Jurkat, Clone E6-1 (cell line): ENCODE results near the gene MED6.

Source experiments
- DNase-seq: peaks from one replicate; pipeline ENCODE4 v3.0.0-alpha.2; 2011; ENCODE audit warnings: low read depth, low spot score
- H3K4me3 ChIP-seq: 2 replicates; pipeline ENCODE4 v1.5.1; 2011; ENCODE audit warnings: mild to moderate bottlenecking, low read length, control low read depth, moderate library complexity

Gene MED6

DNA sequence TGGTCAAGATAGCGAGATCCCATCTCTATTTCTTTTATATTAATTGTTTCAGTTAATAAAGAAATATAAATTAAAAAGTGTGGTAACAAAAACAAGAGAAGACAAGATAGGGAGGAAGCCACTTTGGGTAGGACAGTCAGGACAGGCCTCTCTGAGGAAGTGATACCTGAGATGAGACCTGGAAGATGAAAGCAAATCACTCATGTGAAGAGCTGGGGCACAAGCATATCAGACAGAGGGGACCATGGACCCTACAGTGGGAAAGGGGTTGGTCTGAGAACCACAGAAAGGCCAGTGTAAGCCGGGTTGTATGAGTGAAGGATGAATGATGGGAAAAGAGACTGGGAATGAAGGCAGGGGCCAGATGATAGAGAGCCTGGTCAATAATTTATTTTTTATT is 1.8 kb upstream of the MED6 start:
- DNase-seq: no peak
- H3K4me3 ChIP-seq: no peak overlapping the region

DNA sequence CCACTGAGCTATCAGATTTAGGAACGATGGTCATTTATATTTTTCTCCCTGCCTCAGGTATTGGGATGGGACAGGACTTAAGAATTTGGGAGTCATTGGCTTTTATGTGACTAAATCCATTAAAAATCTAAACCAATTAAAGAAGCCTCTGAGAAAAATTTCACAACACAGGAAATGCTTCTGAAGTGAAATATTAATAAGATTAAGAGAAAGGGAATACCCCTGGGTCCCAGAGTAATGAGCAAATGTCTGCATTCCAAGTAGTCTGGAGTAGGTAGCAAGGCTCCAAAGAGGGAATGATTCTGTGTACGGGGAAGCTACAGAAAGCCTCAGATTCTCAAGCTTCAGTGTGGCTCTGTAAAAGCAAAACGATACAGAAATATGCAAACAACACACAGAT is 707 bp upstream of the MED6 start:
- peak overlapping the region; percentile 61 for H3K4me3 ChIP-seq
- no peak for DNase-seq

DNA sequence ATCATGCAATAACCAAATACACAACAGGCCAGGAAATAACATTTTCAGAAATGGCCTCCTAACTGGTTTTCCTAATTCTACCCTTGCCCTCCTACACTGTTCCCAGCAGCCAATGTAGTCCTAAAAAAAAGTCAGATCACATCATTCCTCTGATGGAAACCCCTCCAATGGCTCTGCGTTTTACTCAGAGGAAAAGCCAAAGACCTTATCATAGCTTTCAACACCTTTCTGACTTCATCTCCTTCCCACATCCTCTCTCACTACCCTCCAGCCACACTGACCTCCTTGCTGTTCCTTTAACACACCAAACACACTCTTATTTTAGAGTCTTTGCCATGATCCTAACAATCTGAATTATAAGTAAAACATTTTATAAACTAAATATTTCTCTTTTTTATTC is 1.1 kb downstream of the MED6 start:
- DNase-seq: no peak
- peak overlapping the region; percentile 92 for H3K4me3 ChIP-seq

DNA sequence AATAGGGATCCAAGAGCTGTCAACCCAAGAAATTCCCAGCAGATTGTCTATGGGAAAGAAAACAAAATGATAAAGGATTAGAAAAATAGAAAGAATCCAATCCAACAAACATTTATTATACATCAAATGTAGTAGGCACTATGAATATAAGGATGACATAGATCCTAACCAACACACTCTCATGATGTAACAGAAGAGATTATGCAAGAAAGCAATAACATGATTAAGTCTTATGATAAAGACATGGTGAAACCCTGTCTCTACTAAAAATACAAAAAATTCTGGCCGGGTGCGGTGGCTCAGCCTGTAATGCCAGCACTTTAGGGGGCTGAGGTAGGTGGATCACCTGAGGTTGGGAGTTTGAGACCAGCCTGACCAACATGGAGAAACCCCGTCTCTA is 2.7 kb downstream of the MED6 start:
- DNase-seq: no peak
- no peak overlapping the region for H3K4me3 ChIP-seq

DNA sequence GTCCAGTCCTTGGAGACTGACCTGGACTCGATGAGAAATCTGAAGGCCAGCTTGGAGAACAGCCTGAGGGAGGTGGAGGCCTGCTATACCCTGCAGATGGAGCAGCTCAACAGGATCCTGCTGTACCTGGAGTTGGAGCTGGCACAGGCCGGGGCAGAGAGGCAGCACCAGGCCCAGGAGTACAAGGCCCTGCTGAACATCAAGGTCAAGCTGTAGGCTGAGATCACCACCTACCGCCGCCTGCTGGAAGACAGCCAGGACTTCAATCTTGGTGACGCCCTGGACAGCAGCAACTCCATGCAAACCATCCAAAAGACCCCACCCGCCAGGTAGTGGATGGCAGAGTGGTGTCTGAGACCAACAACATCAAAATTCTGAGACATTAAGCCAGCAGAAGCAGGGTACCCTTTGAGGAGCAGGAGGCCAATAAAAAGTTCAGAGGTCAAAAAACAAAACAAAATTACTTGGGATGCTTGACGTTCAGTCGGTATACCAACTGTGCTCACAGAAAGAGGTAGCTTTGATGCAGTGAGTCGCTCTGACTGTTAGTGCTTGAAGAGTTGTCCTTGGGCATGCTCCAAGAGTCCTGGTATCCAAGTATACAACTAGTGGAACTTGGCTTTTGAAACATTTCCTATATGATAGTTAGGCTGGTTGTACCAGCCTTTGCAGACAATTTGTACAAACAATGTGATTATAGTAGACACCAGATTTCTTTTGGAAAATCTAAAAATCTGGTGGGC is 4.8 kb downstream of the MED6 start:
- no peak overlapping the region for H3K4me3 ChIP-seq
- DNase-seq: no peak

DNA sequence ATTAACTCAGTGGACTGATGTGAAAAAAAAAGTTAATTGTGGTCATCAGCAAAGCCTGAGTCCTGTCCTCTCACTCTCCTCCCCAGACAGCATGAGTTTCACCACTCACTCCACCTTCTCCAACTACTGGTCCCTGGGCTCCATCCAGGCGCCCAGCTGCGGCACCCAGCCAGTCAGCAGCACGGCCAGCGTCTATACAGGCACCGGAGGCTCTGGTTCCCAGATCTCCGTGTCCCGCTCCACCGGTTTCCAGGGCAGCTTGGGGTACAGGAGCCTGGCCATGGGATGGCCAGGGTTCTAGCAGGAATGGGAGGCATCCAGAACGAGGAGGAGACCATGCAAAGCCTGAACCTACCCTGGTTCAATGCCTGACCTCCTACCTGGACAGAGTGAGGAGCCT is 6.0 kb downstream of the MED6 start:
- no peak for DNase-seq
- H3K4me3 ChIP-seq: no peak overlapping the region

DNA sequence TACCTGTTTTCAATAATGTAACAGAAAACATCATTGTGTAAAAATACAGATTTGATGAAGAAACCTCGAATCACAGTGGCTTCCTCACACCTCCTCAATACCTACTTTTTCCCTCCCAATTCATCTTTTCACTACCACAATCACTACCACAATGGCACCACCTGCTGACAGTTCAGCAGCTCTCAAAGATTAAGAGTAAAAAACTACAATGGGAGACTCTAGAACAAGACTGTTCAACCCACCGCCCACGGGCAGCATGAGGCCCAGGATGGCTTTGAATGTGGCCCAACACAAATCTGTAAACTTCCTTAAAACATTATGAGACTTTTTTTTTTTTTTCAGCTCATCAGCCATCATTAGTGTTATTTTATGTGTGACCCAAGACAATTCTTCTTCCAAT is 15.2 kb downstream of the MED6 start:
- DNase-seq: peak; percentile 15
- H3K4me3 ChIP-seq: no peak overlapping the region

DNA sequence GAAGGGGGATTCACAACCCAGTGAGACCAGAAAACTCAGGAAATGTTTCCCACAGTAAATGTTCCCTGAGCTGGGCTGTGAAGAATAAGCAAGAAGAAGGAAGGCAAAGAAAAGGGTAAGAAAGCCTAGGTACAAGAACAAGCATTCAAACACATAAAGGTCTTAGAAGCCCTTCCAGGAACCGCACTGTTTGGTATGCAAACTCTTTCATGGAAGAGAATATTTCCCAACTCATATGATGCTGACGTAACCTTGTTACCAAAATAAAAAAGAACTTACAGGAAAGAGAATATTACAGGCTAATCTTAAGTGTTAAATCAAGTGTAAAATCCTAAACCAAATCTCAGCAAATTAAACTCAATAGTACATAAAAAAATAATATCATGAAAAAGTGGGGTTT is 23.6 kb downstream of the MED6 start:
- no peak for DNase-seq
- no peak overlapping the region for H3K4me3 ChIP-seq

DNA sequence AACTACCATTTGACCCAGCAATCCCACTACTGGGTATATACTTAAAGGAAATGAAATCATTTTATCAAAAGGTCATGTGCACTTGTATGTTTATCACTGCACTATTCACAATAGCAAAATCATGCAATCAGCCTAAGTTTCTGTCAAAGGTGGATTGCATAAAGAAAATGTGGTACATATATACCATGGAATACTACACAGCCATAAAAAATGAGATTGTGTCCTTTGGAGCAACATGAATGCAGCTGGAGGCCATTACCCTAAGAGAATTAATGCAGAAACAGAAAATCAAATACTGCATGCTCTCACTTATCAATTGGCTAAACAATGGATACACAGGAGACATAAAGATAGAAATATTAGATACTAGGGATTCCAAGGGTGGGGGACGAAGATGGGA is 27.4 kb downstream of the MED6 start:
- DNase-seq: no peak
- no peak overlapping the region for H3K4me3 ChIP-seq

DNA sequence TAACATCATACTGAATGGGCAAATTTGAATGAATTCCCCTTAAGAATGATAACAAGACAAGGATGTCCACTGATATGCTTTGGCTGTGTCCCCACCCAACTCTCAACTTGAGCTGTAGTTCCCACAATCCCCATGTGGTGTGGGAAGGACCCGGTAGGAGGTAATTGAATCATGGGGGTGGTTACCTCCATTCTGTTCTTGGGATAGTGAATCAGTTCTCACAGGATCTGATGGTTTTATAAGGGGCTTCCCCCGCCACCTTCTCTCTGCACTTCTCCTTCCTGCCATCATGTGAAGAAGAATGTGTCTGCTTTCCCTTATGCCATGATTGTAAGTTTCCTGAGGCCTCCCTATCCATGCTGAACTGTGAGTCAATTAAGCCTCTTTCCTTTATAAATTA is 29.3 kb downstream of the MED6 start:
- no peak for DNase-seq
- no peak overlapping the region for H3K4me3 ChIP-seq

DNA sequence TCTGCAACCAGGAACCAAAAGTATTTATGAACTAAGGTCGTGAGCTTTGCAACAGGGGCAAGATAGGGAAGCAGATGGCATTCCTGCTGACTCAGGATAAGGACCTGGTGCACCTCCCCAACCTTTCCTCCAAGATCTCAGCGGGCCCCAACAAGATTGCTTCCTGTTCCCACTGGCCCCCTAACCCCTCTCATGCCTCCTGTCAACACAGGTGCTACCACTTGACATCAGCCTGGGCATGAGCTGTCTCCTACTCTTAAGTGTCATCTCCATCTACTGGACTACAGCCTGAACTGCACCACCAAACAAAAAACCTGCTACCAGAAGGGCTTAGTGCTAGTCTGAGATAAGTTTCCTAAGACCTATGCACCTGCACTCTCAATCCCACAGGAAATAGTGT is 32.7 kb downstream of the MED6 start:
- H3K4me3 ChIP-seq: no peak overlapping the region
- DNase-seq: peak; percentile 81

DNA sequence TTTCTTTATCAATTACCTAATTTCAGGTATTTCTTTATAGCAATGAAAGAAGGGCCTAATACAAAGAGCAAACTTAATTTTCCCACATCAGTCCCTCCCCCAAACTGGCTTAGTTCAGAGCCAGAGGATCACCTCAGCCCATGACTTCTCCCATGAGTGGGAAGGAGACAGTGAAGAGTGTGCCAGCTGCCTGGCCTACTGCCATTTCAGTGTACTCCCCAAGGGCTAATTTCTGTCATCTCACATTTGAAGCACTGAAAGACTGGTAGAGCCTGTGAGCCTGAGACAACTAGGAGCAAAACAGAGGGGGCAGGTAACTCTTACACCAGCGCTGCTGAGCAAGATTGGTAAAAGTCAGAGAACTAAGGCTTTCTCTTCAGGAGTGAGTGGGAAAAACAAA is 36.6 kb downstream of the MED6 start:
- DNase-seq: no peak
- no peak overlapping the region for H3K4me3 ChIP-seq

DNA sequence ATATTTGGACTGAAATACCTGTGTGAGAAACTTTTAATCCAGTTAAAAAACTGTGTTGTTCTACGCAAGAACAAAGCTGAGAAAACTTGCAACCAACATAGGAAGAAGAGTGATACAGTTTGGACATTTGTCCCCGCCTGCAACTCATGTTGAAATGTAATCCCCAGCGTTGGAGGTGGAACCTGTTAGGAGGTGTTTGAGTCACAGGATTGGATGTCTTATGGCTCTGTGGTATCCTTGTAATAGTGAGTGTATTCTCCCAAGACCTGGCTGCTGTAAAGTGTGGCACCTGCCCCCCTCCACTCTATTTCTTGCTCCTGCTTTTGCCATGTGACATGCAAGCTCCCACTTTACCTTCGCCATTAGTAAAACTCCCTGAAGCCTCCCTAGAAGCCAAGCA is 37.0 kb downstream of the MED6 start:
- H3K4me3 ChIP-seq: no peak overlapping the region
- DNase-seq: no peak

DNA sequence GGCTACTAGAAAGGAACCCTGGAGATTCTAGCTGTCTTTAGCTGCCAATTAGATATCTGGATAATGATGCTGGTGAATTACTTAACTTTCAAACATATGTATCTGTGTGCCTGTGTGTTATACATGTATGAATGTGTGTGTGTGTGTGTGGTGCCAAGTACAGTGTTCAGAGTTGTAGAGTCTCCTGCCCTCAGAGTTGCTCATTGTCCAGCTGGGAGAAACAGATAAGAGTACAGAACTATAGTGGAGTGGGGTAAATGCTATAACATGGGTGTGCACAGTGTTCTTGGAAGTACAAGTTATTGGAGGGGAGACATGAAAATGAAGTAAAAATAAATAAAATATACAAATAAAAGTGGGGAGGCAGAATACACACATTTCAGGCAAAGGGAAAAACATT is 42.1 kb downstream of the MED6 start:
- DNase-seq: no peak
- H3K4me3 ChIP-seq: no peak overlapping the region

DNA sequence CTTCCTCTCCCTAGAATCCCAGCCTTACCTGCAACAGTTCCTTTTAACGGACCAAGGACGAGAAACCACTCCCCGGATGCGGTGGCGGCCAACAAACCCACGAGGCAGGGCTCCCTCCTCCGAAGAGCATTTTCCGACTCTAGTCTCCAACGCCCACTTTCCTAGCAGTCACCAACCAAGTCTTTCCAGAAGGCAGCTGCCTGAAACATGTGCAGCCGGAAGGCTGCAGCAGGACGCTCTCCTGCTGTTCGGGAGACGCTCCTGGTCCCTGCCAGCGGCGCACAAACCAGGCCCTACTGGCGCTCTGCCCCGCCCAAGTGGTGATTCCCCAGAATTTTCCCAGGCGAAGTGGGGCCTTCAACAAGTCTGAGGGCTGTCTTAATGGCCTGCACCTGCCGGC is 44.6 kb downstream of the MED6 start:
- no peak overlapping the region for H3K4me3 ChIP-seq
- DNase-seq: no peak

DNA sequence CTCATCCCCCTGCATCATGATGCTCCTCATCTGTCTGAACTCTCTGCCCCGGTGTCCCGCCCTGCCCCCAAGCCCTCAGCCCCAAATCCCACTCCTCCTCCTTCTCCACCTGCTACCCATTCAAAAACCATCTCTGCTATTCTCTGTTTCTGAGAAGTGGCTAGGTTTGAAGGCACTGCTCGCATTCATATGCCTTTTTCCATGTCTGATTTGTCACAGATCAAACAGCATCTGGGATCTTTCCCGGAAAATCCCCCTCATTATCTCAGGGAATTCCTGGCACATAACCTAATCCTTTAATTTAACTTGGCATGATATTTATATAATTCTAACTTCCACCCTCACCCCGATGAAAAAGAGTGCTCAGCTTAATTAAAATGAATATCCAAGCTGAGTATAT is 62.4 kb downstream of the MED6 start:
- DNase-seq: no peak
- no peak overlapping the region for H3K4me3 ChIP-seq

DNA sequence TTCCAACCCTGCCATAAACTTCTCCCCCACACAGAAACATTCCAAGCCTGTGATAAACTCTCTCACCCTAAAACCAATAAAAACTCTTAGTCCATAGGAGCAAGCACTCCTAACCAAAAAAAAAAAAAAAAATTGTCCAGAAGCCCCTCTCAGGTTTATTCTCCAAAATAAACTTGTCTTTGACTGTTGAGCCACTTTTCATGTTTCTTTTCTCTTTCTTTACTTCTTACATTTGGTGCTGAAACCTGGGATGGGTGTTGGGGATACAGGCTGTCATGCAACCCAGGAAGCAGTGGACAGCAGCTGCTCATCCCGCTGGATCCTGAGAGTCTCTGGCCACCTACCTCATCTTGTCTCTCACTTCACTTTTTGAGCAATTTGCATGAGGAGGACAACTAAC is 63.6 kb downstream of the MED6 start:
- no peak for DNase-seq
- no peak overlapping the region for H3K4me3 ChIP-seq

DNA sequence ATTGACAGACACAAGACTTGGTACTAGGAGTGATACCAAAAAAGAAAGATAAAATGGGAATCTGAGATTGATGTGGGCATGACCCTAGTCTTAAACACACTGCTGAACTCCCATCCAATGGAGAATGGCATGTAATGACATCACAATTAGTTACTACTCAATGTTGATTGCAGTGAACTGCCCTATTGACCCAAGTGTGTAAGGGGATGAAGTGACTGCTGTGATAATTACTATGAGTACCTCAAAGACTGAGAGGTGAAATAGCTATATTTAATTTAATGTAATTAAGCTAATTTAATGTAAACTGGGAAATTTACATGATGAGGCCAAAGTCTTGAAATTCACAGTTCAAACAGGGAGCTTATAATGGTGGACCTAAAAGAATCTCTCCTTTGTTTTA is 65.6 kb downstream of the MED6 start, which contains the start of gene ADAM20:
ADAM20 (minus strand) TSS at position 101 of the 400 bp plus-strand sequence. CDS start 10,247 bp downstream, outside the sequence.
- DNase-seq: no peak
- H3K4me3 ChIP-seq: no peak within 1 kb of the TSS
